ENCODE measurements around the gene PRKCE.

Gene PRKCE

DNA sequence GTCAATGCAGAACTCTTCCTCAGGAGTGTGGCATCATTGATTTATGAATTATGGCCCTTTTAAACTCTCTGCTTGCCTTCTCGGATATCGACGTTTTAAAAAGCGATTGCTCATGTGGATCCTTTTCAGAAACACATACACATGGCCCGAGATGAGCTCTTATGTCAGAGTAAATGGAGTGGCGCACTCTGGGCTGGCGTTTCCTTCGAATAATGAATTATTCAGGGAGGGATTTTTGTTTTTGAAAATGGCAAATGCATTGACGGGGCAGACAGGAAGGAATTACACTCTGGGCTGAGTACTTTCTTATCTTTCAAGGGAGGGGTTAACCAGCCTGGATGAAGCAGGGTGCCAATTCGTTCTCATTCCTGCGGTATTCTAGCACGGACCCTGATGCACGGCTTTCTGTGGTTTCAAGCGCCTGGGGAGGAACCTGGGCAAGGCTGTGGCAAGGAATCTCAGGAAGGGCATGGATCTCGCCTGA is 142.7 kb downstream of the PRKCE start:
- no peak for DNase-seq (ENCODE audit: low spot score)
- TF ChIP-seq, protein P1, sequence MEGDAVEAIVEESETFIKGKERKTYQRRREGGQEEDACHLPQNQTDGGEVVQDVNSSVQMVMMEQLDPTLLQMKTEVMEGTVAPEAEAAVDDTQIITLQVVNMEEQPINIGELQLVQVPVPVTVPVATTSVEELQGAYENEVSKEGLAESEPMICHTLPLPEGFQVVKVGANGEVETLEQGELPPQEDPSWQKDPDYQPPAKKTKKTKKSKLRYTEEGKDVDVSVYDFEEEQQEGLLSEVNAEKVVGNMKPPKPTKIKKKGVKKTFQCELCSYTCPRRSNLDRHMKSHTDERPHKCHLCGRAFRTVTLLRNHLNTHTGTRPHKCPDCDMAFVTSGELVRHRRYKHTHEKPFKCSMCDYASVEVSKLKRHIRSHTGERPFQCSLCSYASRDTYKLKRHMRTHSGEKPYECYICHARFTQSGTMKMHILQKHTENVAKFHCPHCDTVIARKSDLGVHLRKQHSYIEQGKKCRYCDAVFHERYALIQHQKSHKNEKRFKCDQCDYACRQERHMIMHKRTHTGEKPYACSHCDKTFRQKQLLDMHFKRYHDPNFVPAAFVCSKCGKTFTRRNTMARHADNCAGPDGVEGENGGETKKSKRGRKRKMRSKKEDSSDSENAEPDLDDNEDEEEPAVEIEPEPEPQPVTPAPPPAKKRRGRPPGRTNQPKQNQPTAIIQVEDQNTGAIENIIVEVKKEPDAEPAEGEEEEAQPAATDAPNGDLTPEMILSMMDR (IDR thresholded peaks at IDR 0.05; ENCODE audit: borderline replicate concordance, control extremely low read depth, extremely low read depth, insufficient read depth, missing control alignments), result no peak
- in situ Hi-C loops (cut with MboI; ENCODE audit: low sequenced_read_pairs, unreplicated experiment), result no loop called here

DNA sequence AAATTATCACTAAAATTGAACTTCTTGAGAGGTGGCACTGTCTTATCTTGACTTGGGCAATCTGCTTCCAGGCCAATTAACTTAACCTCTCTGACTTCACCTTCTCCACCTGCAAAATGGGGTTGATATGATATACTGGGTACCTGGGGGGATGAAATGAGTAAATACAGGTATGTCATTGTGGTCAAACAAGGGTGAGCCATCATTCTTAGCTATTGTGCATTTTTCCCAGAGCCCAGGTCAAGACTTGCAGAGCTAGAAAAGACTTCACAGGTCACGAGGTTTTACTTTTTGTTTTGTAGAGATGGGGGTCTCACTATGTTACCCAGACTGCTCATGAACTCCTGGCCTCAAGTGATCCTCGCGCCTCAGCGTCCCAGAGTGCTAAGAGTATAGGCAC is 145.0 kb downstream of the PRKCE start:
- in situ Hi-C loops (cut with MboI; ENCODE audit: low sequenced_read_pairs, unreplicated experiment), result no loop called here
- TF ChIP-seq, protein P1 (IDR thresholded peaks at IDR 0.05; ENCODE audit: borderline replicate concordance, control extremely low read depth, extremely low read depth, insufficient read depth, missing control alignments), result no peak
- no peak for DNase-seq (ENCODE audit: low spot score)

DNA sequence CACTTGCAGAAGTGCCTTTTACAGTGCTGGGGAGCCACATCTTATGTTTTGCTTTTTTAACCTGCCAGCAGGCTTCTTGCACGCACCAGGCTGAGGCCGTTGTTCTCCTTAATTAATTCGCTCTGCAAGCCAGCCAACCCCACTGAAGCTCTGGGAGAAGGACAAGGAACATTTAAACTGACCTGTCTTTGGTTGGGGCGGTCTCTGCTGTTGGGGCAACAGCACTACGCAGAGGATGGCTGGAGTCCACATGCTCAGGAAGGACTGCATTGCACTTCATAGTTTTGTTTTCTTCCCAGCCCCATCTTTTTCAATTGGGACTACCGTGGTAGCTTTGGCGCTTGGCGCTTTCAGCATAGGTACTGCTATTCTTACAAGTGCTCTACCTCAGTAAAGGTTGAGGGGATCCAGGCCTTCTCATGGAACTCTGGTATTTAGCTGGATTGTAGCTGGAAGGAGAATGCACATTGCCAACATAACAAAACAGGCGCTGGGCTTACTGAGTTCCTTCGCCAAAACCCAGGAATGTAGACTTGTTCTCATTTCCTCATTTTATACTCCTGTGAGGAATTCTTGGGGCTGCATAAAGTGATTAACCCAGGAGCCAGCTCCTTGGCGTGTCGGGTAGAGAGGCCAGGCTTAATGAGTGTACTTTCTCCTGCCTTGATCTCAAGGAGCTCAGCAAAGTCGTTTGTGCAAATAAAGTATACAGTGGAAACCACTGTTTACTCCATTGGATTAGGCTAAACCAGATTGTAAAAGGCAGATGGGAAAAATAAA is 146.2 kb downstream of the PRKCE start:
- DNase-seq (ENCODE audit: low spot score), result no peak
- TF ChIP-seq, protein P1 (IDR thresholded peaks at IDR 0.05; ENCODE audit: borderline replicate concordance, control extremely low read depth, extremely low read depth, insufficient read depth, missing control alignments), result no peak
- in situ Hi-C loops (cut with MboI; ENCODE audit: low sequenced_read_pairs, unreplicated experiment), result no loop called here

DNA sequence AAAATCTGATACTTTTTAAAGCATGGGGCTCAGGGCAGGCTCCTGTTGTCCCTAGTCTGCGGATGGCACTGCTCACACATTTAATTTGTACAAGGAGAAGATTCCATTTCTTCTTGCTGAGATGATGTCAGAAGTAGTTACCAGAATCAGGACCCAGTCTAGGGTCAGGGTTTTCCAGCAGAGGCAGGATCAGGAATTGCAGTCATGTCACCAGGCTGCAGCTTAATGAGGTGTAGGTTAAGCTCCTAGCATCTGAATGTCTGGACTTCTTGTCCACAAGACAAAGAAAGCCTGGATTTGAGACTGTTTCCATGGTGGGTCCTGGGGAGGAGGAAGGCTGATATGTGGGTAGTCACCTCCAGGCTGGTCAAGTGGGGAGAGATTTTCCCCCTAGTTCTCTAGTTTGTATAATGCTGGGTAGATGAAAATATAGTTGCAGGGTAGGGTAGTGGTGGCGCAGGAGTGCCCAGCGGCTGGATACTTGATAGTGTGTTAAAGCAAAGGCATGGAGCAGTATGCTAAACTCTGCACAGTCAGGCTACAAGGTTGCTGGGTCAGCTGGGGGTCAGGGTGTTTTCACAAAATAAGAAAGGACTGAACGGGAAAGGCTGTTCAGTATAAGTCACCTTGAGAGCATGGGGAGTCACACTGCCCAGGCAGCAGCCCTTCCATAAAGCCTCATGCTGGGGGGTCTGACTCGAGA is 148.4 kb downstream of the PRKCE start:
- DNase-seq (ENCODE audit: low spot score), result no peak
- in situ Hi-C loops (cut with MboI; ENCODE audit: low sequenced_read_pairs, unreplicated experiment), result no loop called here
- TF ChIP-seq, protein P1 (IDR thresholded peaks at IDR 0.05; ENCODE audit: borderline replicate concordance, control extremely low read depth, extremely low read depth, insufficient read depth, missing control alignments), result no peak

DNA sequence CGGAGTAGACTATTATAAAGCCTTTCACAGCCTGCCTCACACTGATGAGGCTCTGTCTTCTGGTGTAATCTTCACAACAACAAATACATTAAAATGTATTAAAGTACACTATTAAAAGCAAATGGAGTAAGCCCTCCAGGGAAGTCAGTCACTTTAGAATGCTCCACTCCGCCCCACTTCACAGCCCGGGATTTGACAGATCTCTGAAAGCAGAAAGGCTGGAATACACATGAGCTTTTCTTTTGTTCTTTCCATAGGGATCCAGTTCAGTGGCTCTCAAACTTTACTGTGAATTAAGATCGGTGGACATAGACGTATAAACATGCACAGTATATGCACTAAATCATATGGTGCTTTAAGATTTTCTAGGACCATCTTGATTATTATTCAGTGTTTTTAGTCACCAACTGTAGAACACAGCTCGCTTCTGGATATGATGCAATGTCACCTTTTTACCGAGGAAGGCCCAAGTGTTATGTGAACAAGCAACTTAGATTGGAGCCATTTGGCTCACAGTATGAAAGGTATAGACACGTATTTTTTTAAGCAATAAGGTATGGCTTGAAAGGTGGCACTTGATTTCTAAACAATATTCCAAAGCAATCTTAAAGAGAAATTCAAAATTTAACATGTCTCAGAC is 151.1 kb downstream of the PRKCE start:
- in situ Hi-C loops (cut with MboI; ENCODE audit: low sequenced_read_pairs, unreplicated experiment), result no loop called here
- TF ChIP-seq, protein P1 (IDR thresholded peaks at IDR 0.05; ENCODE audit: borderline replicate concordance, control extremely low read depth, extremely low read depth, insufficient read depth, missing control alignments), result no peak

DNA sequence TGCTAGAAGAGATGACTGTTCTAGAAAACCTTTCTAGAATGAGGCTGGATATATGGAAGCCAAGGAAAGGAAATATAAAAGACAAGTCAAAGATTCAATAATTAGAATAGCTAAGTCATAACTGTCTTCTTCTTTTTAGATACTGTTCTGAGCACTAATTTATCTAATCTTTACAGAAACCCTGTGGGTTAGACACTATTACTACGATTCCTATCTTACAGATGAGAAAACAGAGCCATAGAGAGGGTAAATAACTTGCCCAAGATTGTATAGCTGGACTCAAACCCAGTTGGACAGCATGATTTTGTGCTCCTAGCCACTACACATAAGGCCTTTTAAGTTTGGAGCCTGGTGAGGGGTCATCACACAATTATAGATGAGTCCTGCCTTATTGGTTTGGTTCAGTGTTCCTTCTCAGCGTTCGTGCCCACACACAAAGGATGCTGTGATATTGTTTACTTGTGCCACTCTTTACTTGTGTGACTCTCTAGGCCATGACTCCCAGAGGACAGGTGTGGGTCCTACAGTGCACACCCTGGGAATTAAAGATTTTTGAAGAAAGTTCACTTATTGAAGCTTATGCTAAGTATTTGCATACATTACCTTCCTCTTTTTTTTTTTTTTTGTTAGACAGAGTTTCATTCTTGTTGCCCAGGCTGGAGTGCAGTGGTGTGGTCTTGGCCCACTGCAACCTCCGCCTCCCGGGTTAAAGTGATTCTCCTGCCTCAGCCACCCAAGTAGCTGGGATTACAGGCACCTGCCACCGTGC is 153.7 kb downstream of the PRKCE start:
- TF ChIP-seq, protein P1 (IDR thresholded peaks at IDR 0.05; ENCODE audit: borderline replicate concordance, control extremely low read depth, extremely low read depth, insufficient read depth, missing control alignments), result no peak
- DNase-seq (ENCODE audit: low spot score), result no peak
- in situ Hi-C loops (cut with MboI; ENCODE audit: low sequenced_read_pairs, unreplicated experiment), result no loop called here

More for the DNA sequence above, 151.1 kb downstream of the PRKCE start:
- no peak for DNase-seq (ENCODE audit: low spot score)
